Heart right ventricle (tissue), 16 donors: ENCODE results near the gene HOXB6. TPM values are rescaled to one million over a fixed set of nuclear protein-coding genes. Genes with fewer than 3 reads are reported as not detected.
A peak's percentile ranks its signal among the peaks of the same experiment; 100 is the strongest.

ENCODE experiments used
- ATAC-seq, 8 donors: fragments of 200-7000 bp; cut with Tn5 transposase; one replicate each; pipeline ENCODE4 v1.9.1; 2020; ENCODE audit warnings: mild to moderate bottlenecking in 8 of 8, moderate library complexity in 8 of 8, moderate number of reproducible peaks in 1 of 8
- DNase-seq, 2 donors: peaks; one replicate each; pipeline ENCODE4 v3.0.0-alpha.2; 2020
- H3K27ac ChIP-seq, 10 donors: fragments of 200-600 bp; sonication (generic) in 2 of 10; one replicate each; pipeline versions ENCODE4 v1.5.0 to v1.8.0; 2020 to 2022; ENCODE audit warnings: mild to moderate bottlenecking in 3 of 10
- H3K27me3 ChIP-seq, 7 donors: fragments of 200-600 bp; one replicate each; pipeline ENCODE4 v1.8.0; 2021 to 2022; ENCODE audit warnings: mild to moderate bottlenecking in 2 of 7
- H3K36me3 ChIP-seq, 9 donors: fragments of 200-600 bp; sonication (generic) in 1 of 9; one replicate each; pipeline versions ENCODE4 v1.5.0 to v1.8.0; 2020 to 2022; ENCODE audit warnings: mild to moderate bottlenecking in 2 of 9
- H3K4me1 ChIP-seq, 9 donors: fragments of 200-600 bp; sonication (generic) in 1 of 9; one replicate each; pipeline versions ENCODE4 v1.5.0 to v1.8.0; 2020 to 2022; ENCODE audit warnings: mild to moderate bottlenecking in 4 of 9
- H3K4me3 ChIP-seq, 10 donors: fragments of 200-600 bp; sonication (generic) in 2 of 10; one replicate each; pipeline versions ENCODE4 v1.5.0 to v1.8.0; 2020 to 2022; ENCODE audit warnings: mild to moderate bottlenecking in 7 of 10, moderate library complexity in 2 of 10
- H3K9me3 ChIP-seq, 11 donors: fragments of 200-600 bp in 10 of 11; sonication (generic) in 2 of 11; one replicate each; pipeline versions ENCODE4 v1.5.0 to v1.8.0; 2013 to 2022; ENCODE audit warnings: mild to moderate bottlenecking in 2 of 11, control low read depth in 1 of 11, moderate library complexity in 1 of 11
- CTCF ChIP-seq, 9 donors: fragments of 200-600 bp; sonication (generic) in 2 of 9; IDR thresholded peaks; one replicate each; pipeline versions ENCODE4 v1.5.0 to v1.8.0; 2021 to 2022; ENCODE audit warnings: antibody characterized with exemption in 9 of 9, mild to moderate bottlenecking in 5 of 9, moderate library complexity in 1 of 9
- WGBS, 2 donors: extraction: QIAGEN DNeasy Blood & Tissue Kit; methylation state at CpG; one replicate each; pipeline ENCODE4 v1.1.7; 2013; ENCODE audit warnings: inconsistent platforms in 1 of 2; 5-methylcytosine and 5-hydroxymethylcytosine counted together
- intact Hi-C, 10 donors: fragments of 100-400 bp; cut with DNase I; formaldehyde crosslinking; loops; one replicate each; pipeline versions ENCODE4 v1.11.1 to v1.14.2; 2022
- long read RNA-seq, 3 donors: library from polyadenylated mRNA; unstranded; transcript quantifications; one replicate each; pipeline ENCODE4 v2.0.0, GENCODE V29; 2020 to 2021
- polyA plus RNA-seq, 2 donors: library from polyadenylated mRNA; stranded (reverse); fragments of 200-250 nt; gene quantifications; one replicate each; pipeline ENCODE4 v1.2.3, GENCODE V29; 2013
- total RNA-seq, 10 donors: library from RNA; stranded (reverse); fragmentation: NEBNext Ultra II Directional in 3 of 10; extraction: Animal tissue kit (Norgen Biotek cat#: 25700) in 3 of 10; gene quantifications; one replicate each; pipeline versions ENCODE4 v1.2.1 to v1.2.4, GENCODE V29; 2021 to 2023
- donor health status: Arrhythmogenic right ventricular cardiomyopathy.
- donor health status: ischemic (EF 13 %, LVEDD 7.1; RV severe dilation, severe dysfunction).
- donor health status: healthy with polysubstance abuse.
- donor health status: DM: no; HTN: yes; CAD: no.
- donor health status: DM: no; HTN: no; CAD: no.
- donor health status: ischemic (EF 25% LVEDD 6.9; RV normal size, moderate dysfunction).
- donor health status: ischemic (EF 25% LVEDD 5.7; RV mildly dilated, moderate dysfunction).
- donor health status: healthy.
- donor health status: DM: yes; HTN: yes; CAD: no.
- donor health status: Ischemic cardiomyopathy.
- donor health status: ischemic (EF 35%, LVEDD 5.7; RV mildly dilated, moderate dysfunction).
- donor health status: nonischemic (EF 11% LVEDD 7.7; RV severe dilation, severe dysfunction).
- donor health status: DM: yes; HTN: yes; CAD: no.
- donor health status: PGD.
- donor health status: ischemic (EF 29% LVEDD 5.4; RV normal size, mild dysfunction).
- donor health status: nonischemic (EF 23%, LVEDD 6.1; RV moderate dilation, normal function).

Gene HOXB6
- total RNA-seq (1 to 10 TPM in 1 of 10 donors, under 1 TPM in 7, not detected in 2; 0.14 to 1.2 (median 0.33) TPM), polyA plus RNA-seq (under 1 TPM; 0.88 to 0.96 TPM)
- long read RNA-seq, donor 1, partial matches to known transcripts, result 1 of 1 reads
- long read RNA-seq, donor 1, other reads (novel, unspliced or antisense), result 0 of 1 reads
- long read RNA-seq, donor 2, result 0 reads
- long read RNA-seq, donor 3, result 0 reads

GRCh38 chr17:48604770-48605329, at the start of gene HOXB6:
TSS of gene HOXB6 (minus strand) at chr17:48604986. CDS start at chr17:48598150, 6,836 bp downstream.
- 15 to 17% methylated on average over 16 of the region's 16 CpGs for WGBS, 2 donors
- intact Hi-C loops, result no loop called here
- Histone ChIP-seq H3K9me3 (peaks cover 0 to 8% (median 0%) of the 10 kb centered on the region in 11 donors), H3K27me3 (peaks cover 78 to 100% (median 99%) of the 10 kb centered on the region in 7 donors), H3K27ac (no peak within 1 kb of the TSS), H3K36me3 (no peaks in the 10 kb centered on the region), H3K4me3 (no peak within 1 kb of the TSS), H3K4me1 (peaks cover 0 to 10% (median 5%) of the 10 kb centered on the region in 9 donors)
- ATAC-seq, result no peak
- TF ChIP-seq CTCF (IDR thresholded peaks at IDR 0.05), result no peak
- DNase-seq, result no peak

DNA sequence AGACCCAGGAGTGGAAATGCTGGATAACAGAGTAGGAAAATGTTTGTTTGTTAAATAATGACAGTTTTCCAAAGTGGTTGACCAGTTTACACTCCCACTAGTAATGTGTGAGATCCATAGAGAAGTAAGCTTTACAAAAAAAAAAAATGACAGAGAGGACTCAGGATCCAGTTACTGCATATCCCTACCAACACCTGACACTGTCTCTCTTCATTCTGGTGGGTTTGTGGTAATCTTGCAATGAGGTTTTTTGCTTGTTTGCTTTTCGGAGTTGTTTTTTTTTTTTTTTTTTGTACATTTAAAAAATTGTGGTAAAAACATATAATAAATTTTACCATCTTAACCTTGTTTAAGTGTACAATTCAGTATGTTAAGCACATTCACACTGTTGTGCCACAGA, 45.0 kb upstream of the HOXB6 start:
- no peak for ATAC-seq
- Histone ChIP-seq H3K36me3 (no peaks in the 10 kb centered on the region), H3K4me3 (no peak overlapping the region), H3K27ac (no peak overlapping the region), H3K4me1 (peaks cover 0 to 15% (median 4%) of the 10 kb centered on the region in 9 donors), H3K27me3 (peaks cover 14 to 98% (median 83%) of the 10 kb centered on the region in 7 donors), H3K9me3 (peaks cover 0 to 5% (median 0%) of the 10 kb centered on the region in 11 donors)
- TF ChIP-seq CTCF (IDR thresholded peaks at IDR 0.05), result no peak
- intact Hi-C loops, result no loop called here
- WGBS, 2 donors, result 64 to 82% methylated on average over 1 of the region's 1 CpG
- no peak for DNase-seq

DNA sequence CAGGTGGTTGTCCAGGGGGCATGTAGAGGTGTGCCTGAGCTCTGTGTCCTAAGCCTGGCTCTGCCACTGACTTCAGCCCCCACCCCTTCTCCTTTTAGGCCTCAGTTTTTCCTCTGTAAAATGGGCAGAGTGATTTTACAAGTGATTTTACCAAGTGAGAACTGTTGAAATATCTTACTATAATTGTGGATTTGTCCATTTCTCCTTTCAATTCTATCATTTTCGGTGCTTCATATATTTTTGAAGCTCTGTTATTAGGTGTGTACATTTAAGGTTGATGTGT, 43.1 kb upstream of the HOXB6 start:
- TF ChIP-seq CTCF (IDR thresholded peaks at IDR 0.05), result no peak

DNA sequence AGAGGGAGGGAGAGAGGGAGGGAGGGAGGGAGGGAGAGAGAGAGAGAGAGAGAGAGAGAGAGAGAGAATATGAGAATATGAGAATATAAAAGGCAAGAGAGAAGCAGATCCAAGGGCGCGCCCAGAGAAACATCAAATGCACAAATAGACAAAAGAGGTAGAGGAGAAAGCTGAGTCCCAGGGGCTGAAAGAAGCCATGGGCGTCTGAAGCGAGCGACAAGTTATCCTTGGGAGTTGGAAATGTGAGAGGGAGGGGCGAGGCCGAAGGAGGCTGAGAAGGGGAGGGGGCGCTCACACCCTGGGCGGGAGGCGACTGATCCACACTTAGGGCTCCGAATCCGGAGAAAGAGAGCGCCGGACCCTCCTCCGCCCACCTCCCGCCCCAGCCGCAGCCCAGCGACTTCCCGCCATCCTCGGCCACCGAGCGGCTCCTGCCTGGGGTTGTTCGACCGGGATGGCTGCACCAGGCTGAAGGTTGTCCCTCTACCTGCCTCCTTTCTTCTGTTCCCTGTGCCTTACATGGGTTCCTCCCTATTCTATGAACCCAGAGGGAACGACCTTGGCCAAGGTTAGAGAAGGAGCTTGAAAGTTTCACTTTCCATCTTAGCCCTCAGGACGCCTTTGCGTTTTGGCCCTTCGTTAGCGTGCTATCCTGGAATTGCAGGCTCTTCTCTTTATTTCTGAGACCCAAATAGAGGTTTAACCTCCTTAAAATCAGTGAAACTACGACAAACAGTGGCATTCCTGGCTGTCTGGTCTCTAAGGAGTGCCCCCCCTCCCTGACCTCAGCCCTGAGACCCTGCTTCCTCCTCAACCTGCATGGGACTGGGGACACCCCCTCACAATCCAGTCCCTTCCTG, 42.5 kb upstream of the HOXB6 start:
- H3K9me3 ChIP-seq, result peaks cover 0 to 5% (median 0%) of the 10 kb centered on the region in 11 donors
- no peak for ATAC-seq
- TF ChIP-seq CTCF (IDR thresholded peaks at IDR 0.05), result no peak
- DNase-seq, result no peak
- 1% methylated on average over 30 of the region's 30 CpGs for WGBS, 2 donors
- H3K4me1 ChIP-seq, result peaks cover 0 to 18% (median 4%) of the 10 kb centered on the region in 9 donors
- peaks cover 24 to 99% (median 92%) of the 10 kb centered on the region in 7 donors for H3K27me3 ChIP-seq
- peak overlapping the region in 9 of 10 donors; percentile 19 to 48 (median 36) for H3K4me3 ChIP-seq
- intact Hi-C loops, result no loop called here
- H3K27ac ChIP-seq, result no peak overlapping the region
- no peaks in the 10 kb centered on the region for H3K36me3 ChIP-seq

More for the DNA sequence above, 43.1 kb upstream of the HOXB6 start:
- Histone ChIP-seq H3K4me1 (peaks cover 0 to 15% (median 4%) of the 10 kb centered on the region in 9 donors), H3K4me3 (no peak overlapping the region), H3K27ac (no peak overlapping the region), H3K36me3 (no peaks in the 10 kb centered on the region), H3K9me3 (peaks cover 0 to 5% (median 0%) of the 10 kb centered on the region in 11 donors), H3K27me3 (peaks cover 18 to 99% (median 90%) of the 10 kb centered on the region in 7 donors)
- WGBS, 2 donors, result 65 to 76% methylated on average over 1 of the region's 1 CpG
- intact Hi-C loops, result no loop called here
- no peak for DNase-seq
- no peak for ATAC-seq
